HG03175 (cell line): ENCODE data around the gene SLC35A2.

Experiments
- ATAC-seq: cut with Tn5 transposase; IDR thresholded peaks from one replicate; pipeline ENCODE4 v1.9.1; 2021; ENCODE audit warnings: mild to moderate bottlenecking, moderate library complexity; ENCODE audit not compliant: unreplicated experiment

Gene SLC35A2

DNA sequence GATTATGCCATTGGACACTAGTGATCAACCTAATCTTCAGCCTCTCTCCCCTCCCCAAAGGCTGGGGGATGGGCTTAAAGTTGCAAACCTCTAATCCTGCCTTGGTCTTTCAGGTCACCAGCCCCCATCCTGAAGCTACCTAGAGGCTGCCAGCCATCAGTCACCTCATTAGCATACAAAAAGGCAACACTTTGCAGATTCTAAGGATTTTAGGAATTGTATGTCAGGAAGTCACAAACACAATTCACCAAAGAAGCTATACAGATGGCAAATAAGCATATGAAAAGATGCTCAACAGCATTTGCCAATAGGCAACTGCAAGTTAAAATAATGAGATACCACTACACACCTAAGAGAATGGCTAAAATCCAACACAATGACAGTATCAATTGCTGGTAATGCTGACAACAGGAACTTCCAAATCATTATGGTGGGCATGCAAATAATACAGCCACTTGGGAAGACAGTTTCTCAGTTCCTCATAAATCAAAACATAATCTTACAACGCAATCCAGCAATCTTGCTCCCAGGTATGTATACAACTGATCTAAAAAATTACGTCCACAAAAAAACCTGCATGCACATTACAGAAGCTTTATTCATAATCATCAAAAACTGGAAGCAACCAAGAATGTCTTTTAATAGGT, 16.4 kb upstream of the SLC35A2 start:
- ATAC-seq = no peak

DNA sequence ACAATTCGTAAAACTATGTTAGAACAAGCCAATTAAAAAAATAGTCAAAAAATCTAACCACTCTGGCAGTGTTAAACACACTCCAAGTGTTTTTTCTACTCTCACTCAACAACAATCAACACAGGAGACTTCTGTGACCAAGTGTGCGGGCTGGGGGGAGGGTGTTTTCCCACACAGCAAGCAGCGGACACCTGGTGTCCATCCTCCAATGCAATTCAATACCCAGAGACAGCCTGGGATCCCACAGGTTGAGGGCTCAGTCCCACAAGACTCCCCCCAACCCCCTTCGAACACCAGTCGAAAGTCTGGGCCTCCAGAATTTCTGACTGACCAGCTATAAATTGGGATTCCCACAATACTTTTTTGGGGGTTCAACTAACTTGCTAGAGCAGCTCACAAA, 15.7 kb upstream of the SLC35A2 start:
- ATAC-seq = no peak

DNA sequence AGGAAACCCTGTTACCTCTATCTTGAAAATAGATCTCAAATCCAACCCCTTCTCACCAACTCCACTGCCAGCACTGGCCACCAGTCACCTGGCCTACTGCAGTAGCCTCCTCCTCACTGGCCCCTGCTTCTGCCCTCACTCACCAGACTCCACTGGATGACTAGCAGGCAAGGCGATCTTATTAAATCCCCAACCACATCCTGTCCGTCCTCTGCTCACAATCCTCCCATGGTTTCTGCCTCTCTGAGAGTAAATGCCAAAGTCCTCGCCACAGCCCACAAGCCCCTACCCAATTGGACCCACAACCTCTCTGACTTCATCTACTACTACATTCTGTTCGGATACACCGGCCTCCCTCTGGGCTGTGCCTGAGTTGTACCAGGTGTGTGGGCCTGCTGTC, 12.8 kb upstream of the SLC35A2 start:
- ATAC-seq = no peak

DNA sequence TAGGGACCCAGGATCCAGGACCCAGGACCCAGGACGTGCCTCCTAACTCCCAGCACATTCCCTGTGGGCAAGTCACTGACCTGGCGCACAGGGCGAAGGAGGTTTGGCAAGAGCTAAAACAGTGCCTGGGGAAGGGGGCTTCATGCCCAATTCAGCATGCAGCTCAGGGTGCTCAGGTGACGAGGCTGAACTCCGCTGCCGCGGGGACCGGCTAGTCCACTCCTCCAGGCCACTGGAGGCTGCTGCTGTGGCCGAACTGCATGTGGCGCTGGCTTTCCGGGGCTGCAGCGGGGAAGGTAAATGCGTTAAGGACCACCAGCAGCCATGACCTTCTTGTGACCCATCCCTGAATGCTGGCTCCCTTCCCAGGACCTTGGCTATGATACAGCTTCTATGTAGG, 12.3 kb upstream of the SLC35A2 start:
- no peak for ATAC-seq

DNA sequence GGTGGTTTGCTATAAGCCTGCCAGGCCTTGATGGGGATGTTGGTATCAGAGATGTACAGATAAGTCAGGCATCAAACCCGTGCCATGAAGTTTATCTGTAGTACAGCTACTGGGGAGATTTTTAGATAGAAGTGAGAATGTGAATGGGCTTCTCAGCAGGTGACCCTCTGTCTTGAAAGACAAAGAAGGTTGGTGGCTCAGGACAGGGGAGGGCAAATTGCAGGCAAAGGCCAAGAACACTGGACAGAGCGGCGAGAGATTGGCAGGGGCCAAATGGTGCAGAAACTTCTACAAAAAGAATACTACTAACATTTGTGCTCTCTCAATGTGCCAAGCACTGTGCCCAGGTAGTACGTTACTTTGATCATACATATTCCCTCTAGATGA, 9.3 kb upstream of the SLC35A2 start:
- ATAC-seq = no peak

DNA sequence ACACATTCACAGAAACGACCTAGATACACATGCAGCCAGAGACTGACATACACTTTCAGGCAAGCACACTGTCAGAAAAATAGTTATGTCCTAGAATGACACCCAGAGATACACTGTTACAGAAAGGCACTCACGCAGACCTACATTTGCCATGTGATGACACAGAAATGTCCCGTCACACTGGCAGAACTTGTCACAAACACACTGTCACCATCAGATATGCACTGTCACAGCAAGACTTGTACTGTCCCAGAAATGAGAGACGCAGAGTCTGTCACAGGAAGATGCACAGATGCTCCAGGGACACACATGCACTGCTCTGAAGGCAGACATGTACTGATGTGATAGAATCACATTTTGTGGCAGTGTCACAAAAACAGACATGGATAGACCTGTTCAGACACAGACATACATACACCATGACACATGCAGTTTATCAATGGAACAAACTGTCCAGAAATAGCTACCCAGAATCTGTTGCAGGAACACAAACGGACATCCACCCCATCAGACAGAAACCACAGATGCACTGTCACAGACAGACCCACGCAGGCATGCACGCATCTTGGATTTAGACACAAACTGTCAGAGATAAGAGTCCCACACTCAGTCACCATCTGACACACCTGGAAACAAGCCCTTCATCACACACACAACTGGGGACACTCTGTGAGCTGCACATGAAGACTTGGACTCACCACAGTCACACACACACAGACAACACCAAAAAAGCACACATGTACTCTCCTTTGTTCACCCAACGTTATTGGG, 8.7 kb upstream of the SLC35A2 start:
- ATAC-seq = no peak

DNA sequence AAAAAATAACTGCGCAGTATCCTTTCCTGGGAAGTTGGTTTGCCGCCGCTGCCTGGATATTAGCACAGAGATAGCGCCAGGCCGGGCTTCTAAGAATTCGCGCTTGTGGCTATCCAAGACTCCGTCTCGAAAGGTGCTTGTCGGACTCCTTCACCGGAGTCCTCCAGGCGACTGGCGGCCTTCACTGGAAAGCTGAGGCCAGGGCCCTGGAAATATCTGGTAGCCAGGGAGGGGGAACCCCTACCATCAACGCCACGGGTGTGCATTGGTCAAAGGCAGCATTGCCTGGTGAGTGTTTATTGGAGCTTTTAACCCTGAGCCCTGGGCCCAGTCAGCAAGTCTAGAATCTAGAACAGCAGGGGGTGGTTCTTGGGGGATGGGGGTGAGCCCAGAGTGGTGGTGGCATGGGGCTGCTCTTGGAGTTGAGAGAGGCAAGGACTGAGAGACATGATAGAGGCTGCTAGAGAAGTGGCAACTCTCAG, 8.0 kb upstream of the SLC35A2 start:
- ATAC-seq = no peak

DNA sequence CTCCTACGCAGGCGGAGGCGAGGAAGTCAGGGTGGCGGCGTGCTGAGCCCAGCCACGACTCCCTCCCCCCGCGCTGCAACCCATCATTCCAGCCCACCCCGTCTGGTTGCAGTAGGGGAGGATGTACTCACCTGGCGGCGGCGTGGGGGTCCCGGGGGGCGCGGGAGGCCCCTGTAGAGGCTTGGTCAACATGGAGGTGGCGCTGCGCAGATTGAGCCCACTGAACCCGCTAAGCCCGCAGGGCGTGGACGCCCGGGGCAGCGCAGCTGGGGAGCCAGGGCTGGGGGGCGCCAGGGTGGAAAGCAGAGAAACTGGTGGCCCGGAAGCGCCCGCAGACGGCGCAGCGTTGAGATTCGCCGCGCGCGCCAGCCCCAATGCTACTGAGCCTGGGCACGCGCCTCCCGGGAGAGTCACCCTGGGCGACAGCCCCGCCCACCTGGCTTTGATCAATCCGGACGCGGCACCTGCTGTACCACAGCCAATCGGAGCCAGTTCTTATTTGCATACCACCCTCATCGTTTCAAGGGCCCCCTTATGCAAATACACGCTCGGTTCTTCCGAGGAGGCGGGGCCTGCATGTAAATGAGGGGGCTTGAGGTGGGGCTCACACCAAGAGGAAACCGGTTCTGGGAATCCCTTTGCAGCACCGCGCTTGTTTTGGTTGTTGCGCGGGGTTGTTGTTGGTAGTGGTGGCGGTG, 7.3 kb upstream of the SLC35A2 start, which contains the start of gene PIM2:
Gene PIM2 (minus strand): TSS at position 382 of the 698 bp plus-strand sequence. CDS start 190 bp downstream, at position 192.
- peak; percentile 70 for ATAC-seq

DNA sequence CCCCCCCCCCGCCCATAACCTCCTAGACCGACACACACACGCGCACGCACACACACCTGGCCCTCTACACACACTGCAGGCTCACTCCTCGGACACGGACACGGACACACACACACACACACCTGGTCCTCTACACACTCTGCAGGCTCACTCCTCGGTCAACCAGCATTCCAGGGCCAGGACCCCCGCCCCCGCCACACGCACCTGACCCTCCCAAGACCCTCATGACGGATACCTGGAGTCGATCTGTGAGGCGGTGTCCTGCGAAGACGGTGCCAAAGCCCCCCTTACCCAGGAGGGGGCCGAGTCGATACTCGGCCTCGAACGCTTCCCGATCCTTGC, 6.8 kb upstream of the SLC35A2 start:
- no peak for ATAC-seq

DNA sequence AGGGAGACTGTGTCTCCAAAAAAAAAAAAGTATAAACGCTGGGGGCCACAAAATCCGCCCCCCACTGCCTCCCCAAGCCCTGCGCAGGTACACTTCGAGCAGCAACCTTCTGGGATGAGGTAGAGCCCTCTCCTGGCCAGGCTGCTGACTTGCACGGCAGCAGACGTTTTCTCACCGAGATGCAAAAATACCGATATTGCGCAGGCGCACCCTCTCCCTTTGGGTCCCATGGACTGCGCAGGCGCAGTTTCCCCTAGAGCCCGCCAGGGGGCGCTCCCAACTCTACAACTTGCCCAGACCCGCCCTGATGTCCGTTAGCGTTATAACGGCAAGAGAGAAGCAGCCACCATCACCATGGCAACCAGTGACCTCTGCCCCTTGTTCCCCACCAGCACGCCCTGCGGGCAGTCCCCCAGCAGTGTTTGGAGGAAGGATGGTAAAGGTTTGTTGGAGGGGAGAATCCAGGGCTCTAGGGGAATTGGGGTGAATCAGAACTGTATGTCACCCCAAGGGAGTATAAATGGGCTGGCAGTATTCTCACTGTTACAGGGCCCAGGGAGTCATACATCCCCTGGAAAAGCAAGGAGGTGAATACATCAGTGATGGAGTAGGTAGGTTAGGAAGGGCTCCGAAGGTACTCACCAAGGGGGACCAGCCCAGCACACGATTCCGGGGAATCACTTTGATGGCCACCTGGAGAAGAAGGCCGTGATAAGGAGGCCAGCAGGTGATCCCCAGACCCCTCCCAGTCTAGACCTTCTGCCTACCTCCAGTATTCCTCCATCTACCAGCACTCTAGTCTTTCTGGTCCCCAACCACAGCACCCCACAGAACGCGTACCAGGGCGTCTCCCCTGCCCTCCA, 5.9 kb upstream of the SLC35A2 start:
- ATAC-seq = peak; percentile 55

DNA sequence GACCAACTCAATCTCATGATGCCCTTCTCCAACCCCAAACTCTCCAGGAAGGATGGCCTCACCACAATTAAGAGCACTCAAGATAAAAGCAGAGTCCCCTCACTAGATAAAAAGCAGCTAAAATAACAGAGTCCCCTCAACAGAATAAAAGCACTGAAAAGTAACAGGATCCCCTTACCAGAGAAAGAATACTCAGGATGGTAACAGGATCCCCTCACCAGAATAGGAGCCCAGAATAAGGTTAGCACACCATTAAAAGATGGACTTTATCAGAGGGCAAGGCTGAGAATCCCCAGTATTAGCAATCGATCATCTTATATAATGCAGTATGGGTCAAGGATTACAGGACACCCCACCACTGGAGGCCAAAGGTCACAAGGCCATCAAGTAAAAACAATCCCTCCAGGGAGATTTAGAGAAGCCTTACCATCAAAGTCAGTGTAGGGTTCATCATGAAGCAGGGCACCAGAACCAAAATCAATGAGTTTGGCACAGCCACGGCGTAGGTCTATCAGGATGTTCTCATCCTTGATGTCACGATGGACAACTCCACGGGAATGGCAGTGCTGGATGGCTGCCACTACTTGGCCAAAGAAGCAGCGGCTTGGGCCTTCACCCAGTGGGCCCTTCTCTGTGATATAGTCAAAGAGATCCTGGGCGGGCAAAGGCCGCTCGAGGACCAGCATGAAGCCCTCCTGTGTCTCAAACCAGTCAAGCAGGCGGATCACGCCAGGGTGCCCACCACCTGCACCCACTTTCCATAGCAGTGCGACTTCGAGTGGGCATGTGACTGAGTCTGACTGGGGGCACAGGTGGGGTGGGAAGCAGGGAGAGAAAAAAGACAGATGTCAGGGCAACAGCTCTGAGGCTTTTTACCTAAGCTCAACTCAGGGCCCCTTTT, 3.4 kb upstream of the SLC35A2 start:
- no peak for ATAC-seq

DNA sequence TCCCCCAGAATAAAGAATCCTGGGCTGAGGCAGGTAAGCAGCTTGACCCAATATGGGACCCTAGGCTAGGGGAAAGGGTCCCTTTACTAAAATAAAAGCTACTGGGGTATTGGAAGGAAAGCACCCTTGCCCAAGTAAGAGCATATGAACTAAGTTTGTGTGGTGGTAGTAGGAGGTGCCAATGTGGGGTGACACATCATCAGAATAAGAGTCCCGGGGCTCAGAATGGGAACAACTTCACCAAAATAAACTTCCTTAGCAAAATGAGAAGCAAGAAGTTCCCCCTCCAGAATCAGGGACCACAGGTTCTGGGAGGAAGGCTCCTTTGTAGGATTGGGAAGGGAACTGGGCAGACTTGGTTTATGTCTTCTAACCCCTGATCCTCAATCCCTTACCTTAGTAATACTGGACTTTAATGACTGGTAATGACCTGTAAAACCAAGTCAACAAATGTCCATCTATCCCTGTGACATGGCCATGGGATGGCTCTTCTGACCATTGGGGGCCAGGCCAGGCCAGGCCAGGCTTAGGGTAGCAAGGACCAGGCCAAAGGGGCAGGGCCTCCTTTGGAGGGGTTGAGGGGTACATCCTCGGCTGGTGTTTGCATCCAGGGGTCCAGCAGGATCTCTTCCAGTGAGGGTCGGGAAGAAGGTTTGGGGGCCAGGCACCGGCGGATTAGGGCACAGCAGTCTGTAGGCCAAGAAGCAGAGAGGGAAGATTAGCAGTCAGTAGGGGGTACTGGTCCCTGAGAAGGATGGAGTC, 2.3 kb upstream of the SLC35A2 start:
- ATAC-seq = no peak

DNA sequence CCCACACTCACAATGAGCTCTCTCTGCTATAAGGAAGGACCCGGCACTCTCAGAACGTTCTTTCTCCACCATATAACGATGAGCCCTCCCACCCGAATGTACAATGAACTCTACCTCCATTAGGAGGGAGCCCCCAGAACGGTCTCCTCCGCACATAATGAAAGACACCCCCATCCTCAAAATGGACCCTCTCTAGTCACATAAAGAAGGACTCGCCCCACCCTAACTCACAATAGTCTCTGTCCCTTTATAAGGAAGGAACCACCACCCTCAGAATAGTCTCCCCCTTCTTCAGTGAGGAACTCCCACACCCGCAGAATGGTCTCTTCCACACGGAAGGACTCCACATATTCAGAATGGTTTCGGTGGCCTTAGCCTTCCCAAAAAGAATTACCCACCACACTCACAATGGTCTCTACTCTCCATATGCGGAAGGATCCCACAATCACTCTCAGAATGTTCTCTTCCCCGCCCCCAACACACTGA, 477 bp downstream of the SLC35A2 start:
- no peak for ATAC-seq

DNA sequence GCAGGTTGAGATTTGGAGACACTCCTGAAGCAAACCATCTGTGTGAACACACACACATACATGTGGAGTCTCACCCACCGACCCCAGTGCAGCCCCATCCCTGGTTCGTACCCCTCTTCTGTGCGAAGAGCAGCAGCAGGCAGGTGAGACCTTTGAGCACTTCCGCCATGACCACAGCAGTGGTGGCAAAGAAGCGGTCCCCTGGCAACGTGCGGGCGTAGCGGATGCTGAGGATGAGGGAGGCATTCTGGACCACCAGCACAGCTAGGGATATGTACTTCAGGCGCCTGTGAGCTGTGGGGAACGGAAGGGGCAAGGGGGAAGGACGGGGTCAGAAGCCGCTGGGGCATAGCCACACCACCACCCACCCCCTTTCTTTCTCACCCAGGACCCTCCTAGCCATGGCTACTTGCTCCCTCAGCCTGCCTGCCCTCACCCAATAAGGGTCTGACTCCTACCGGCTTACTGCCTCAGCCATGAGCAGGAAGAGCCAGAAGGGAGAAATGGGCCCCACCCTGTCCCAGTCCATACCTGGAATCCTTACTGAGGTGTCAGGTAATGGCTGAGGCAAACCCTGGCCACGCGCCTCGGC, 1.6 kb downstream of the SLC35A2 start:
- no peak for ATAC-seq

DNA sequence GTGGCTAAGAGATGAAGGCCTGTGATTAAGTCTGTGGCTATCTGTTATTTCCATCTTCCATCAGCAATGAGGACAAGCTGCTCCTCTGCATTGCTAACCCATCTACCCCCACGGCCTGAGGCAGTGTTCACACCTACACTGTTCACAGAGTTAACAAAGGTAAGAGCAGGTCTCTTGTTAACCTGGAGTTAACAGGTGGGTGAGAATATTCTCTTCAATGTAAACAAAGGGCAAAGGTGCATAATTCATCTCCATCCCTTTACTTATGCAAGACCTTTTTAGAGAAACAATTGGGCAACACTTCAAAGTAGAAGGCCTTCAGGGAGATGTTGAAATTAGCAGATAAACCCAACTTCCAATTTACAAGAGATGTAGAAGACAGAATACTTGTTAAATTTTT, 2.8 kb downstream of the SLC35A2 start:
- ATAC-seq = no peak

DNA sequence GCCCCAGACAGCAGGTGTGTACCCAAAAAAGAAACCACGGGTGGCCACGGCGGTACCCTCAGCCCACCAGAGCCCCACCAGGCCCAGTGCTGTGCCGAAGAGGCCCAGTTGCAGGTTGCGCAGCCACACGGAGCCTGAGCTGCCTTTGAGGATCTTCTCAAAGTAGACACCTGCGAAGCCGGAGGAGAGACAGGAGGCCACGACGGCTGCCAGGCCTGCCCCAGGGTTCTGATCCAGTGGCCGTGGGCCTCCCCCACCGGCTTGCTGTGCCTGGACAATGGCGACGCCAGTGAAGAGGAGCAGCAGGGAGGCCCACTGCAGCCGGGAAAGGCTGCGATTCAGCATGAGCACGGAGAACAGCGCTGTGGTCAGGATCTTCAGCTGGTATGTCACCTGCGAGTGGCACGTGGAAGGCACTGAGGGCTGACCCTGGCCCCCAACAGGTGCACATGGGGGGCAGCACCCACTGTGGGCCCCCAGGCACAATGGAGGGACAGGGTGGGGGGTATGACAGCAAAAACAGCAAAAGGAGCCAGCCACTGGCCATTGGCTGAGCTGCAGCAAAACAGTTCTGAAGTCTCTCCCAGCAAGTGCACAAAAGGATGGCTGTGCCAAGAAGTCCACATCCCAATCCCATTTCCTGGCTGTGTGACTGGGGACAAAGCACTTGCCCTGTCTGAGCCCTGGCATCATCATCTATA, 6.2 kb downstream of the SLC35A2 start:
- ATAC-seq = no peak

DNA sequence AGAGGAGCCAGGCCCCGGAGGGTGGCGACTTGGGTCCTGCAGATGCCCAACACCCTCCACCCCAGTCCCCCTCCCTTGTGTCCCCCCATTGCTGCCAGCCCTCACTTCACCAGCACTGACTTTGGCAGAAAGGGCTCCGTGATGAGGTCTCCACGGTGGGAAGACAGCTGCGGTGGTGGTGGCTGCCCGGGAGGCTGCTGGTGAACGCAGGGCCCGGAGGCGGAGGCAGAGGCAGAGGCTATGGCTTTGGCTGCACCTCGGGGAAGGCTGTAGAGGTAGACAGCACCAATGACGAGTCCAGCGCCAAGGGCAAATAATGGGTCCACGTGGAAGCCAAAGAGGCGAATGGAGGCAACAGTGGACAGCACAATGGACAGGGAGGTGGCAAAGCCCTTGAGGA, 6.8 kb downstream of the SLC35A2 start:
- no peak for ATAC-seq

DNA sequence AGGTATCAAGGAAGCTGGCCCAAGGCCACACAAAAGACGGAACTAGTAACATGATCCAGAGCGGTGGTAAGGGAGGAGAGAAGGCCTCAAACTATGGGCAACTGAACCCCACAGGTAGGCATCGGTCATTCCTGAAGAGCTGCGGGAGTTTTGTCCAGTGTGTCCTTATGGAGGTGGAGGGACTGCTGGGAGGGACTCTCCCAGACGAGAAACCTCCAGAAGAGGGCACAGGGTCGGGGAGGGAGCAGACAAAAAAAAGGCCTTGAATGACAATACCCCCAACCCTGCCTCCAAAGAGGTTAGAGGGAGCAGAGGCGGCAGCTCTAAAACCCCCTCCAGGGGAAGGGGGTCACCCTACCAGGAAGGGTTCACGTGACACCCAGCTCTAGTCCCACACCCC, 7.3 kb downstream of the SLC35A2 start:
- ATAC-seq = no peak
